D721Med (cell line): Measurements from ENCODE around the gene DNAH17.

Experiments used
- DNase-seq: peaks from one replicate; pipeline ENCODE4 v3.0.0; 2011; ENCODE audit warnings: low spot score; ENCODE audit not compliant: insufficient read length
- FAIRE-seq: peaks from 2 replicates; lab custom pipeline; 2011; peaks lifted over from hg19 to GRCh38; lab: Jason Lieb, UNC
- CTCF ChIP-seq: IDR thresholded peaks from 2 replicates; pipeline ENCODE4 v1.5.1; 2012; ENCODE audit warnings: mild to moderate bottlenecking, control low read depth; ENCODE audit not compliant: insufficient read depth; ENCODE audit errors: missing control alignments

Gene DNAH17

GRCh38 chr17:78529251-78529650, 47.9 kb downstream of the DNAH17 start:
- DNase-seq (no peak), FAIRE-seq (no peak)
- no peak for TF ChIP-seq CTCF

GRCh38 chr17:78528541-78528940, 48.7 kb downstream of the DNAH17 start:
- FAIRE-seq, result no peak
- TF ChIP-seq CTCF, result no peak
- no peak for DNase-seq

GRCh38 chr17:78527345-78527744, 49.9 kb downstream of the DNAH17 start:
- DNase-seq (peak; percentile 59), FAIRE-seq (no peak)
- no peak for TF ChIP-seq CTCF

- TF ChIP-seq CTCF, result no peak
These were observed 50.8 kb downstream of the DNAH17 start for GRCh38 chr17:78526231-78527025.

GRCh38 chr17:78525511-78526160, 51.6 kb downstream of the DNAH17 start:
- DNase-seq, result no peak
- TF ChIP-seq CTCF, result no peak
- no peak for FAIRE-seq

More at GRCh38 chr17:78526231-78527025, 50.8 kb downstream of the DNAH17 start:
- DNase-seq (peak; percentile 37), FAIRE-seq (no peak)

GRCh38 chr17:78524870-78525510, 52.2 kb downstream of the DNAH17 start:
- FAIRE-seq (no peak), DNase-seq (no peak)
- no peak for TF ChIP-seq CTCF
